Mucosa of stomach (tissue), 1 donor: Measurements from ENCODE around the gene RNF130.
A peak's percentile ranks its signal among the peaks of the same experiment; 100 is the strongest.

Experiments
- H3K27me3 ChIP-seq: one replicate; pipeline ENCODE4 v1.7.0; 2013; ENCODE audit warnings: mild to moderate bottlenecking, low read length; ENCODE audit not compliant: control insufficient read depth, insufficient read depth
- H3K36me3 ChIP-seq: one replicate; pipeline ENCODE4 v1.7.0; 2013; ENCODE audit warnings: low read length; ENCODE audit not compliant: control insufficient read depth, insufficient read depth
- H3K4me1 ChIP-seq: one replicate; pipeline ENCODE4 v1.7.0; 2013; ENCODE audit warnings: mild to moderate bottlenecking, low read length; ENCODE audit not compliant: control insufficient read depth, insufficient read depth
- H3K4me3 ChIP-seq: one replicate; pipeline ENCODE4 v1.7.0; 2013; ENCODE audit warnings: low read length
- H3K9ac ChIP-seq: one replicate; pipeline ENCODE4 v1.7.0; 2013; ENCODE audit warnings: mild to moderate bottlenecking, low read length, moderate library complexity
- H3K9me3 ChIP-seq: one replicate; pipeline ENCODE4 v1.7.0; 2013; ENCODE audit warnings: mild to moderate bottlenecking, low read length, moderate library complexity; ENCODE audit not compliant: control insufficient read depth
- donor health status: Pancreatic carcinoma.

Gene RNF130

GRCh38 chr5:180071531-180072255, at the start of gene RNF130:
Gene RNF130, minus strand, starts transcription at chr5:180071759. Its CDS starts 57 bp downstream, at chr5:180071702.
- H3K4me1 ChIP-seq: peaks cover 15% of the 10 kb centered on the region
- H3K4me3 ChIP-seq: peak within 1 kb of the TSS; percentile 78
- no peaks in the 10 kb centered on the region for H3K27me3 ChIP-seq
- H3K9ac ChIP-seq: peak within 1 kb of the TSS; percentile 77
- no peaks in the 10 kb centered on the region for H3K36me3 ChIP-seq
- H3K9me3 ChIP-seq: no peaks in the 10 kb centered on the region

GRCh38 chr5:180120237-180121101, 48.9 kb upstream of the RNF130 start:
- no peaks in the 10 kb centered on the region for H3K9me3 ChIP-seq
- peaks cover 7% of the 10 kb centered on the region for H3K27me3 ChIP-seq
- no peak overlapping the region for H3K4me3 ChIP-seq
- no peaks in the 10 kb centered on the region for H3K4me1 ChIP-seq
- H3K9ac ChIP-seq: no peak overlapping the region
- no peaks in the 10 kb centered on the region for H3K36me3 ChIP-seq

- H3K9me3 ChIP-seq: no peaks in the 10 kb centered on the region
- peaks cover 7% of the 10 kb centered on the region for H3K27me3 ChIP-seq
- no peaks in the 10 kb centered on the region for H3K4me1 ChIP-seq
- H3K4me3 ChIP-seq: no peak overlapping the region
- H3K9ac ChIP-seq: no peak overlapping the region
- H3K36me3 ChIP-seq: no peaks in the 10 kb centered on the region
Measured at GRCh38 chr5:180119903-180120236, 48.3 kb upstream of the RNF130 start.

GRCh38 chr5:180119031-180119902, 47.7 kb upstream of the RNF130 start:
- H3K27me3 ChIP-seq: peaks cover under 1% of the 10 kb centered on the region

GRCh38 chr5:180118391-180118791, 46.8 kb upstream of the RNF130 start:
- Histone ChIP-seq H3K9ac (no peak overlapping the region), H3K27me3 (no peaks in the 10 kb centered on the region), H3K9me3 (no peaks in the 10 kb centered on the region), H3K4me1 (no peaks in the 10 kb centered on the region), H3K36me3 (no peaks in the 10 kb centered on the region), H3K4me3 (no peak overlapping the region)

More at GRCh38 chr5:180119031-180119902, 47.7 kb upstream of the RNF130 start:
- H3K9ac ChIP-seq: no peak overlapping the region
- H3K9me3 ChIP-seq: no peaks in the 10 kb centered on the region
- H3K4me3 ChIP-seq: no peak overlapping the region
- no peaks in the 10 kb centered on the region for H3K36me3 ChIP-seq
- no peaks in the 10 kb centered on the region for H3K4me1 ChIP-seq

GRCh38 chr5:180117000-180117725, 45.6 kb upstream of the RNF130 start:
- Histone ChIP-seq H3K27me3 (no peaks in the 10 kb centered on the region), H3K9ac (no peak overlapping the region), H3K36me3 (no peaks in the 10 kb centered on the region), H3K4me1 (no peaks in the 10 kb centered on the region), H3K4me3 (no peak overlapping the region), H3K9me3 (no peaks in the 10 kb centered on the region)

GRCh38 chr5:180116077-180116999, 44.8 kb upstream of the RNF130 start:
- Histone ChIP-seq H3K36me3 (no peaks in the 10 kb centered on the region), H3K4me1 (no peaks in the 10 kb centered on the region), H3K9ac (no peak overlapping the region), H3K27me3 (no peaks in the 10 kb centered on the region), H3K4me3 (no peak overlapping the region), H3K9me3 (no peaks in the 10 kb centered on the region)

GRCh38 chr5:180115326-180116076, 43.9 kb upstream of the RNF130 start:
- H3K36me3 ChIP-seq: no peaks in the 10 kb centered on the region
- H3K4me3 ChIP-seq: no peak overlapping the region
- H3K4me1 ChIP-seq: no peaks in the 10 kb centered on the region
- no peaks in the 10 kb centered on the region for H3K9me3 ChIP-seq
- no peak overlapping the region for H3K9ac ChIP-seq
- no peaks in the 10 kb centered on the region for H3K27me3 ChIP-seq

- Histone ChIP-seq H3K9ac (no peak overlapping the region), H3K36me3 (no peaks in the 10 kb centered on the region), H3K9me3 (no peaks in the 10 kb centered on the region), H3K4me1 (no peaks in the 10 kb centered on the region), H3K27me3 (no peaks in the 10 kb centered on the region), H3K4me3 (no peak overlapping the region)
Measured at GRCh38 chr5:180114304-180115003, 42.9 kb upstream of the RNF130 start.
